HCT116 (cell line): Measurements from ENCODE around the gene RAB33B. TPM values are rescaled to one million over a fixed set of nuclear protein-coding genes. Genes with fewer than 3 reads are reported as not detected.

Source experiments
- ATAC-seq: fragments of 200-7000 bp; cut with Tn5 transposase; 2 replicates; pipeline ENCODE4 v1.9.1; 2020; ENCODE audit warnings: mild to moderate bottlenecking, moderate library complexity
- BruUV-seq: library from RNA; stranded (reverse); fragments of 400-500 nt; replicated peaks from 2 replicates; lab custom pipeline; 2021; lab: Mats Ljungman, UMichigan
- CTCF ChIA-PET: fragments of 300-600 bp; sonication (Branson Sonifier 250); formaldehyde crosslinking; loops from one replicate; lab custom pipeline; 2021; ENCODE audit warnings: antibody characterized with exemption; lab: Charles Lee
- POLR2A ChIA-PET: fragments of 300-600, 350-600 bp; sonication (Branson Sonifier 250); formaldehyde crosslinking; loops from one replicate; lab custom pipeline; 2021; ENCODE audit warnings: antibody characterized with exemption; lab: Charles Lee
- RAD21 ChIA-PET, 2 experiments: fragments of 300-600 bp; sonication (Branson Sonifier 250); formaldehyde crosslinking; loops; one replicate each; lab custom pipeline; 2023; ENCODE audit warnings: low total read pairs in 2 of 2; ENCODE audit not compliant: uncharacterized antibody in 2 of 2, unreplicated experiment in 2 of 2, low non-redundant PET in 1 of 2; lab: Charles Lee
- DNase-seq: peaks from one replicate; pipeline ENCODE4 v3.0.0-alpha.2; 2010; ENCODE audit warnings: low read depth, low spot score
- H2AFZ ChIP-seq: fragments of 200-600 bp; shearing (Covaris generic), sonication (generic); 2 replicates; pipeline ENCODE4 v1.6.1; 2017; ENCODE audit warnings: low read depth, mixed run types, mixed read lengths, antibody characterized with exemption, low read length; ENCODE audit not compliant: poor library complexity, severe bottlenecking
- H3K27ac ChIP-seq: 2 replicates; pipeline ENCODE4 v1.5.1; 2012; ENCODE audit warnings: low read depth, low read length
- H3K27me3 ChIP-seq: fragments of 200-600 bp; sonication (generic); 2 replicates; pipeline ENCODE4 v1.6.1; 2016; ENCODE audit warnings: mixed run types, low read length, mixed read lengths; ENCODE audit not compliant: insufficient read depth
- H3K36me3 ChIP-seq, 2 experiments: fragments of 200-500 bp in 1 of 2; fragments of 200-600 bp in 1 of 2; sonication (Bioruptor generic) in 1 of 2; sonication (generic) in 1 of 2; 2 replicates each; pipeline versions ENCODE4 v1.5.1 to v1.6.1; 2014 to 2016; ENCODE audit warnings: low read length in 2 of 2, inconsistent platforms in 1 of 2, mixed read lengths in 1 of 2, mixed run types in 1 of 2; ENCODE audit not compliant: insufficient read depth in 2 of 2, control insufficient read depth in 1 of 2
- H3K4me1 ChIP-seq, 2 experiments: fragments of 200-600 bp in 1 of 2; sonication (generic) in 1 of 2; 2 replicates each; pipeline versions ENCODE4 v1.5.1 to v1.6.1; 2012 to 2017; ENCODE audit warnings: low read length in 2 of 2, inconsistent platforms in 1 of 2, mild to moderate bottlenecking in 1 of 2, mixed read lengths in 1 of 2, mixed run types in 1 of 2, moderate library complexity in 1 of 2; ENCODE audit not compliant: insufficient read depth in 2 of 2, control insufficient read depth in 1 of 2
- H3K4me2 ChIP-seq: fragments of 200-600 bp; sonication (generic); 2 replicates; pipeline ENCODE4 v1.6.1; 2017; ENCODE audit warnings: mixed run types, low read length, mixed read lengths
- H3K4me3 ChIP-seq, 2 experiments: fragments of 200-600 bp in 1 of 2; sonication (generic) in 1 of 2; replicated peaks in 1 of 2; 2 replicates each; pipeline ENCODE4 v1.5.1; 2011 to 2016; ENCODE audit warnings: low read length in 2 of 2, control low read depth in 1 of 2, low read depth in 1 of 2, mild to moderate bottlenecking in 1 of 2, mixed read lengths in 1 of 2, mixed run types in 1 of 2
- H3K79me2 ChIP-seq: fragments of 200-600 bp; sonication (generic); 2 replicates; pipeline ENCODE4 v1.6.1; 2017; ENCODE audit warnings: mild to moderate bottlenecking, mixed run types, low read length, moderate library complexity, mixed read lengths; ENCODE audit not compliant: insufficient read depth
- H3K9ac ChIP-seq: fragments of 200-600 bp; sonication (generic); 2 replicates; pipeline ENCODE4 v1.6.1; 2016; ENCODE audit warnings: low read length, mixed read lengths
- H3K9me2 ChIP-seq: fragments of 200-600 bp; sonication (generic), shearing (Covaris generic); 2 replicates; pipeline ENCODE4 v1.6.1; 2017; ENCODE audit warnings: mixed run types, mild to moderate bottlenecking, moderate library complexity; ENCODE audit not compliant: insufficient read depth
- H3K9me3 ChIP-seq, 2 experiments: fragments of 200-500 bp in 1 of 2; fragments of 200-600 bp in 1 of 2; sonication (Bioruptor generic) in 1 of 2; sonication (generic) in 1 of 2; 2 replicates each; pipeline ENCODE4 v1.6.1; 2014 to 2017; ENCODE audit warnings: low read length in 2 of 2, mixed read lengths in 2 of 2, inconsistent platforms in 1 of 2, low read depth in 1 of 2, mild to moderate bottlenecking in 1 of 2, mixed run types in 1 of 2, moderate library complexity in 1 of 2; ENCODE audit not compliant: control insufficient read depth in 1 of 2, insufficient read depth in 1 of 2
- H4K20me1 ChIP-seq: fragments of 200-600 bp; sonication (generic), shearing (Covaris generic); 2 replicates; pipeline ENCODE4 v1.6.1; 2017; ENCODE audit warnings: mixed run types, mild to moderate bottlenecking, moderate library complexity; ENCODE audit not compliant: insufficient read depth
- CBX3 ChIP-seq: IDR thresholded peaks from 2 replicates; pipeline ENCODE4 v1.6.1; 2012; ENCODE audit warnings: low read depth
- EGR1 ChIP-seq: IDR thresholded peaks from 2 replicates; pipeline ENCODE4 v1.6.1; 2012; ENCODE audit warnings: low read depth
- FOSL1 ChIP-seq: IDR thresholded peaks from 2 replicates; pipeline ENCODE4 v1.6.1; 2012; ENCODE audit warnings: low read depth
- JUND ChIP-seq: IDR thresholded peaks from 2 replicates; pipeline ENCODE4 v1.6.1; 2012
- POLR2A ChIP-seq: IDR thresholded peaks from 2 replicates; pipeline ENCODE4 v1.7.0; 2011; ENCODE audit warnings: borderline replicate concordance; ENCODE audit not compliant: insufficient read depth, insufficient read length; ENCODE audit errors: extremely low read depth
- POLR2AphosphoS5 ChIP-seq: IDR thresholded peaks from 2 replicates; pipeline ENCODE4 v1.6.1; 2011; ENCODE audit warnings: mild to moderate bottlenecking, low read depth, low read length, moderate library complexity
- SIN3A ChIP-seq: IDR thresholded peaks from 2 replicates; pipeline ENCODE4 v1.6.1; 2012; ENCODE audit warnings: low read depth
- SP1 ChIP-seq: IDR thresholded peaks from 2 replicates; pipeline ENCODE4 v1.6.1; 2012; ENCODE audit warnings: low read depth
- TCF7L2 ChIP-seq: IDR thresholded peaks from 2 replicates; pipeline ENCODE4 v1.7.0; 2011; ENCODE audit warnings: borderline replicate concordance, inconsistent platforms; ENCODE audit not compliant: insufficient read depth, insufficient read length; ENCODE audit errors: extremely low read depth
- YY1 ChIP-seq: IDR thresholded peaks from 2 replicates; pipeline ENCODE4 v1.6.1; 2011; ENCODE audit warnings: low read length, low read depth, moderate library complexity, mild to moderate bottlenecking; ENCODE audit not compliant: insufficient replicate concordance; ENCODE audit errors: extremely low read depth
- ZFX ChIP-seq: fragments of 450-650 bp; IDR thresholded peaks from 2 replicates; pipeline ENCODE4 v1.6.1; 2017
- ZNF274 ChIP-seq: fragments of 200-500 bp; sonication (Bioruptor generic); IDR thresholded peaks from 2 replicates; pipeline ENCODE4 v1.6.1; 2014; ENCODE audit warnings: mild to moderate bottlenecking, low read depth, low read length, inconsistent platforms
- intact Hi-C: fragments of 100-400 bp; cut with micrococcal nuclease; formaldehyde crosslinking; loops from 2 replicates; pipeline ENCODE4 v1.10.0; 2022
- total RNA-seq: library from RNA; stranded (reverse); gene quantifications from one replicate; pipeline ENCODE4 v1.2.1, GENCODE V29; 2021; ENCODE audit not compliant: unreplicated experiment
- TF ChIP-seq, protein P1 (sequence below): IDR thresholded peaks from 2 replicates; pipeline ENCODE4 v1.6.1; 2012
- TF ChIP-seq, protein P2 (sequence below), 3 experiments: fragments of 200-600 bp in 1 of 3; sonication (generic) in 1 of 3; IDR thresholded peaks in 2 of 3; conservative IDR thresholded peaks in 1 of 3; 2 replicates each; pipeline ENCODE4 v1.5.1; 2012 to 2017; ENCODE audit warnings: low read depth in 2 of 3, low read length in 2 of 3, antibody characterized with exemption in 1 of 3, borderline replicate concordance in 1 of 3, control low read depth in 1 of 3, mild to moderate bottlenecking in 1 of 3, mixed read lengths in 1 of 3, mixed run types in 1 of 3, moderate library complexity in 1 of 3; ENCODE audit not compliant: insufficient read depth in 1 of 3
- TF ChIP-seq, protein P3 (sequence below): IDR thresholded peaks from 2 replicates; pipeline ENCODE4 v1.6.1; 2011; ENCODE audit warnings: mild to moderate bottlenecking, low read length, moderate library complexity; ENCODE audit not compliant: insufficient replicate concordance; ENCODE audit errors: extremely low read depth
- TF ChIP-seq, protein P4 (sequence below): IDR thresholded peaks from 2 replicates; pipeline ENCODE4 v1.6.1; 2012; ENCODE audit warnings: low read depth
- TF ChIP-seq, protein P5 (sequence below): IDR thresholded peaks from 2 replicates; pipeline ENCODE4 v1.6.1; 2012

RAB33B gene
- total RNA-seq, 1 experiment from 2014 or later: 5.4 TPM

DNA sequence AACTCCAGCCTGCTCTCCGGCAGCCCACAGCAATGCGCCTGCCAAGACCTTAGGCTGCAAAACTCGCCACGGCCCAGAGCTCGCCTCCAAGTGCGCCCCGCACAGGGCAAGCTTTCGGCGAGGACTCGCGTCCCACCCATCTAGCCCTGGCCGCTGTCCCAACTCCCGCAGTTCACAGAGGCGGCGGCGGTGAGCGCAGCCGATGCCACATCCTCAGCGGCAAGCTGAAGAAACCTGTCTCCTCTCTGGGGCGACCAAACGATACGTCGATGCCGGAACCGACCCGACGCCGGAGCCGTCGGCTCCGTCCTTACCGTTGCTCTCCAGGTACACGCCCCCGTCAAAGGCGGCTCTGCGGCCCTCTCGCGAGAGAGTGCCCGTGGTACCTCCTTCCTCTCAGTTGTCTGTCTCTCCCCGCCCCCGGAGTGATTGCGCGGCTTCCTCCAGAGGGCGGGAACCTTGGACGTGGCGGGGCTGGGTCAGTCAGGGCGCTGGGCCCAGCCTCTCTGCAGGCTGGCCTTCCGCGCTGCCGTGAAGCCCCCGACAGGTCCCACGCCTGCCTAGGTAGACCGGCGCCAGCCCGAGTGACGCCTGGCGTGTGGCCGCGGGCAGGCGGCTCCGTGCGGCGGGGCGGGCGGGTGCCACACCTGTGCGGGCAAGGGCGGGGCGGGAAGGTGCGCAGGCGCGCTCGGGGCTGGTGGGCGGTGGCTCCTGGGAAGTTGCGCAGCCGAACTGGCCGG is 380 bp upstream of the RAB33B start:
- ChIA-PET POLR2A (interaction anchor here (0.8 to 1.1 kb wide), 2 partner anchors 102 to 104 kb away, joined by 4 read pairs; partner anchors contain the start of gene SETD7), CTCF (interaction anchor here (0.5 to 1.0 kb wide), 4 partner anchors 13 to 276 kb away, joined by 3 to 9 read pairs (median 4); partner anchors contain the start of gene ELF2), RAD21 (interaction anchor here in 1 of 2 experiments (0.6 kb wide), 1 partner anchor 437 kb away, joined by 3 read pairs; no protein-coding TSS in a partner anchor)
- Histone ChIP-seq H2AFZ (no peak overlapping the region), H3K79me2 (peaks cover 55% of the 10 kb centered on the region), H3K27me3 (no peaks in the 10 kb centered on the region), H3K9me3 (no peaks in the 10 kb centered on the region), H3K4me3 (peak overlapping the region; percentile 72 to 92), H3K4me2 (peak overlapping the region; percentile 89), H3K9ac (peak overlapping the region; percentile 83), H3K9me2 (no peaks in the 10 kb centered on the region), H4K20me1 (no peaks in the 10 kb centered on the region), H3K36me3 (no peaks in the 10 kb centered on the region), H3K27ac (peak overlapping the region; percentile 93), H3K4me1 (peaks cover 9 to 28% of the 10 kb centered on the region in 2 experiments; a peak in 3 of 4 replicates)
- TF ChIP-seq POLR2A (peak; percentile 92), ZNF274 (no peak), TCF7L2 (no peak), SP1 (peak; percentile 63), SIN3A (peak; percentile 74), YY1 (no peak), EGR1 (peak; percentile 96), ZFX (peak; percentile 75), JUND (peak; percentile 6; the same call in 1 of the 2 replicates), CBX3 (peak; percentile 73; the same call in 1 of the 2 replicates), FOSL1 (no peak), POLR2AphosphoS5 (peak; percentile 84)
- TF ChIP-seq, protein P1, sequence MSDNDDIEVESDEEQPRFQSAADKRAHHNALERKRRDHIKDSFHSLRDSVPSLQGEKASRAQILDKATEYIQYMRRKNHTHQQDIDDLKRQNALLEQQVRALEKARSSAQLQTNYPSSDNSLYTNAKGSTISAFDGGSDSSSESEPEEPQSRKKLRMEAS: peak; percentile 79
- TF ChIP-seq, protein P2, sequence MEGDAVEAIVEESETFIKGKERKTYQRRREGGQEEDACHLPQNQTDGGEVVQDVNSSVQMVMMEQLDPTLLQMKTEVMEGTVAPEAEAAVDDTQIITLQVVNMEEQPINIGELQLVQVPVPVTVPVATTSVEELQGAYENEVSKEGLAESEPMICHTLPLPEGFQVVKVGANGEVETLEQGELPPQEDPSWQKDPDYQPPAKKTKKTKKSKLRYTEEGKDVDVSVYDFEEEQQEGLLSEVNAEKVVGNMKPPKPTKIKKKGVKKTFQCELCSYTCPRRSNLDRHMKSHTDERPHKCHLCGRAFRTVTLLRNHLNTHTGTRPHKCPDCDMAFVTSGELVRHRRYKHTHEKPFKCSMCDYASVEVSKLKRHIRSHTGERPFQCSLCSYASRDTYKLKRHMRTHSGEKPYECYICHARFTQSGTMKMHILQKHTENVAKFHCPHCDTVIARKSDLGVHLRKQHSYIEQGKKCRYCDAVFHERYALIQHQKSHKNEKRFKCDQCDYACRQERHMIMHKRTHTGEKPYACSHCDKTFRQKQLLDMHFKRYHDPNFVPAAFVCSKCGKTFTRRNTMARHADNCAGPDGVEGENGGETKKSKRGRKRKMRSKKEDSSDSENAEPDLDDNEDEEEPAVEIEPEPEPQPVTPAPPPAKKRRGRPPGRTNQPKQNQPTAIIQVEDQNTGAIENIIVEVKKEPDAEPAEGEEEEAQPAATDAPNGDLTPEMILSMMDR (IDR thresholded peaks at IDR 0.05 in 2 of 3, conservative IDR thresholded peaks at IDR 0.05 in 1 of 3; ENCODE audit: borderline replicate concordance in 1 of 3, insufficient read depth in 1 of 3, low read depth in 2 of 3, low read length in 2 of 3): peak in 1 of 3 experiments; percentile 7; a peak in 1 of 6 replicates
- TF ChIP-seq, protein P3, sequence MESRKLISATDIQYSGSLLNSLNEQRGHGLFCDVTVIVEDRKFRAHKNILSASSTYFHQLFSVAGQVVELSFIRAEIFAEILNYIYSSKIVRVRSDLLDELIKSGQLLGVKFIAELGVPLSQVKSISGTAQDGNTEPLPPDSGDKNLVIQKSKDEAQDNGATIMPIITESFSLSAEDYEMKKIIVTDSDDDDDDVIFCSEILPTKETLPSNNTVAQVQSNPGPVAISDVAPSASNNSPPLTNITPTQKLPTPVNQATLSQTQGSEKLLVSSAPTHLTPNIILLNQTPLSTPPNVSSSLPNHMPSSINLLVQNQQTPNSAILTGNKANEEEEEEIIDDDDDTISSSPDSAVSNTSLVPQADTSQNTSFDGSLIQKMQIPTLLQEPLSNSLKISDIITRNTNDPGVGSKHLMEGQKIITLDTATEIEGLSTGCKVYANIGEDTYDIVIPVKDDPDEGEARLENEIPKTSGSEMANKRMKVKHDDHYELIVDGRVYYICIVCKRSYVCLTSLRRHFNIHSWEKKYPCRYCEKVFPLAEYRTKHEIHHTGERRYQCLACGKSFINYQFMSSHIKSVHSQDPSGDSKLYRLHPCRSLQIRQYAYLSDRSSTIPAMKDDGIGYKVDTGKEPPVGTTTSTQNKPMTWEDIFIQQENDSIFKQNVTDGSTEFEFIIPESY: peak; percentile 94
- TF ChIP-seq, protein P4, sequence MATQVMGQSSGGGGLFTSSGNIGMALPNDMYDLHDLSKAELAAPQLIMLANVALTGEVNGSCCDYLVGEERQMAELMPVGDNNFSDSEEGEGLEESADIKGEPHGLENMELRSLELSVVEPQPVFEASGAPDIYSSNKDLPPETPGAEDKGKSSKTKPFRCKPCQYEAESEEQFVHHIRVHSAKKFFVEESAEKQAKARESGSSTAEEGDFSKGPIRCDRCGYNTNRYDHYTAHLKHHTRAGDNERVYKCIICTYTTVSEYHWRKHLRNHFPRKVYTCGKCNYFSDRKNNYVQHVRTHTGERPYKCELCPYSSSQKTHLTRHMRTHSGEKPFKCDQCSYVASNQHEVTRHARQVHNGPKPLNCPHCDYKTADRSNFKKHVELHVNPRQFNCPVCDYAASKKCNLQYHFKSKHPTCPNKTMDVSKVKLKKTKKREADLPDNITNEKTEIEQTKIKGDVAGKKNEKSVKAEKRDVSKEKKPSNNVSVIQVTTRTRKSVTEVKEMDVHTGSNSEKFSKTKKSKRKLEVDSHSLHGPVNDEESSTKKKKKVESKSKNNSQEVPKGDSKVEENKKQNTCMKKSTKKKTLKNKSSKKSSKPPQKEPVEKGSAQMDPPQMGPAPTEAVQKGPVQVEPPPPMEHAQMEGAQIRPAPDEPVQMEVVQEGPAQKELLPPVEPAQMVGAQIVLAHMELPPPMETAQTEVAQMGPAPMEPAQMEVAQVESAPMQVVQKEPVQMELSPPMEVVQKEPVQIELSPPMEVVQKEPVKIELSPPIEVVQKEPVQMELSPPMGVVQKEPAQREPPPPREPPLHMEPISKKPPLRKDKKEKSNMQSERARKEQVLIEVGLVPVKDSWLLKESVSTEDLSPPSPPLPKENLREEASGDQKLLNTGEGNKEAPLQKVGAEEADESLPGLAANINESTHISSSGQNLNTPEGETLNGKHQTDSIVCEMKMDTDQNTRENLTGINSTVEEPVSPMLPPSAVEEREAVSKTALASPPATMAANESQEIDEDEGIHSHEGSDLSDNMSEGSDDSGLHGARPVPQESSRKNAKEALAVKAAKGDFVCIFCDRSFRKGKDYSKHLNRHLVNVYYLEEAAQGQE: no peak
- TF ChIP-seq, protein P5, sequence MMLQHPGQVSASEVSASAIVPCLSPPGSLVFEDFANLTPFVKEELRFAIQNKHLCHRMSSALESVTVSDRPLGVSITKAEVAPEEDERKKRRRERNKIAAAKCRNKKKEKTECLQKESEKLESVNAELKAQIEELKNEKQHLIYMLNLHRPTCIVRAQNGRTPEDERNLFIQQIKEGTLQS: no peak
- intact Hi-C loops: no loop called here
- BruUV-seq: no TSS peak
- DNase-seq (peak; percentile 94), ATAC-seq (peak; percentile 90)
